Heart left ventricle (tissue), 16 donors: Measurements from ENCODE around the gene RGS5. TPM values are rescaled to one million over a fixed set of nuclear protein-coding genes. Genes with fewer than 3 reads are reported as not detected.

ENCODE experiments used
- ATAC-seq, 4 donors: fragments of 200-7000 bp; cut with Tn5 transposase; one replicate each; pipeline ENCODE4 v1.9.1; 2020 to 2022; ENCODE audit warnings: moderate library complexity in 4 of 4, mild to moderate bottlenecking in 3 of 4, moderate number of reproducible peaks in 1 of 4
- DNase-seq, 5 donors: peaks; one replicate each; pipeline ENCODE4 v3.0.0-alpha.2; 2020
- H3K27ac ChIP-seq, 12 donors: fragments of 200-600 bp; sonication (generic) in 4 of 12; one replicate each; pipeline versions ENCODE4 v1.5.0 to v1.8.0; 2016 to 2022; ENCODE audit warnings: mild to moderate bottlenecking in 2 of 12
- H3K27me3 ChIP-seq, 9 donors: fragments of 200-600 bp; sonication (generic) in 2 of 9; one replicate each; pipeline versions ENCODE4 v1.5.1 to v1.8.0; 2016 to 2022; ENCODE audit warnings: mild to moderate bottlenecking in 3 of 9
- H3K36me3 ChIP-seq, 9 donors: fragments of 200-600 bp; sonication (generic) in 2 of 9; one replicate each; pipeline versions ENCODE4 v1.5.0 to v1.8.0; 2018 to 2022; ENCODE audit warnings: mild to moderate bottlenecking in 2 of 9
- H3K4me1 ChIP-seq, 12 donors: fragments of 200-600 bp; sonication (generic) in 4 of 12; one replicate each; pipeline versions ENCODE4 v1.5.0 to v1.8.0; 2016 to 2022; ENCODE audit warnings: mild to moderate bottlenecking in 3 of 12
- H3K4me3 ChIP-seq, 12 donors: fragments of 200-600 bp; sonication (generic) in 4 of 12; one replicate each; pipeline versions ENCODE4 v1.5.0 to v1.8.0; 2017 to 2022; ENCODE audit warnings: mild to moderate bottlenecking in 9 of 12, moderate library complexity in 4 of 12
- H3K9me3 ChIP-seq, 12 donors: fragments of 200-600 bp; sonication (generic) in 4 of 12; one replicate each; pipeline versions ENCODE4 v1.5.0 to v1.8.0; 2016 to 2022; ENCODE audit warnings: mild to moderate bottlenecking in 1 of 12
- CTCF ChIP-seq, 12 donors: fragments of 200-600 bp; sonication (generic) in 4 of 12; IDR thresholded peaks; one replicate each; pipeline versions ENCODE4 v1.5.0 to v1.8.0; 2018 to 2022; ENCODE audit warnings: antibody characterized with exemption in 12 of 12, mild to moderate bottlenecking in 5 of 12
- POLR2A ChIP-seq, 2 donors: fragments of 450-650 bp; IDR thresholded peaks; one replicate each; pipeline ENCODE4 v1.6.1; 2017; ENCODE audit warnings: antibody characterized with exemption in 2 of 2, mild to moderate bottlenecking in 2 of 2, moderate library complexity in 2 of 2
- WGBS, 4 donors: extraction: QIAGEN DNeasy Blood & Tissue Kit in 2 of 4; methylation state at CpG; one replicate each; pipeline versions ENCODE4 v1.1.5 to v1.1.7; 2013 to 2018; 5-methylcytosine and 5-hydroxymethylcytosine counted together
- intact Hi-C, 10 donors: fragments of 100-400 bp; cut with DNase I; formaldehyde crosslinking; loops; one replicate each; pipeline versions ENCODE4 v1.11.1 to v1.14.2; 2022
- polyA plus RNA-seq, 2 donors: library from polyadenylated mRNA; stranded (reverse); fragments of 200-250 nt; gene quantifications; one replicate each; pipeline ENCODE4 v1.2.3, GENCODE V29; 2013
- total RNA-seq, 9 donors: library from RNA; depleted of rRNA in 2 of 9; stranded (reverse); fragments of >200 nt in 2 of 9; fragmentation: NEBNext Ultra II Directional in 3 of 9; extraction: Animal tissue kit (Norgen Biotek cat#: 25700) in 3 of 9; gene quantifications; one replicate each; pipeline versions ENCODE4 v1.1.0 to v1.2.4, GENCODE V29; 2016 to 2023
- donor health status: ischemic (EF 13 %, LVEDD 7.1; RV severe dilation, severe dysfunction).
- donor health status: healthy with polysubstance abuse.
- donor health status: DM: no; HTN: yes; CAD: no.
- donor health status: DM: no; HTN: no; CAD: no.
- donor health status: ischemic (EF 25% LVEDD 6.9; RV normal size, moderate dysfunction).
- donor health status: ischemic (EF 25% LVEDD 5.7; RV mildly dilated, moderate dysfunction).
- donor health status: healthy.
- donor health status: DM: yes; HTN: yes; CAD: no.
- donor health status: ischemic (EF 35%, LVEDD 5.7; RV mildly dilated, moderate dysfunction).
- donor health status: nonischemic (EF 11% LVEDD 7.7; RV severe dilation, severe dysfunction).
- donor health status: DM: yes; HTN: yes; CAD: no.
- donor health status: PGD.
- donor health status: ischemic (EF 29% LVEDD 5.4; RV normal size, mild dysfunction).
- donor health status: nonischemic (EF 23%, LVEDD 6.1; RV moderate dilation, normal function).

Gene RGS5
- total and polyA plus RNA-seq, 11 donors, result 63.3 to 439 (median 199) TPM

- ATAC-seq (peak in 2 of 4 donors; percentile 62 to 76), DNase-seq (no peak)
- peaks cover 0 to 14% (median 0%) of the 10 kb centered on the region in 12 donors for H3K4me1 ChIP-seq
- H3K27ac ChIP-seq, result peak overlapping the region in 4 of 12 donors; percentile 35 to 60 (median 54)
- H3K27me3 ChIP-seq, result no peaks in the 10 kb centered on the region
- WGBS, 4 donors, result 56 to 65% (median 60%) methylated on average over 4 of the region's 4 CpGs
- intact Hi-C loops, result loop anchor here in 1 of 10 donors (10.0 kb wide), 1 partner anchor 60 kb away; no protein-coding TSS in a partner anchor
- no peak overlapping the region for H3K4me3 ChIP-seq
- no peaks in the 10 kb centered on the region for H3K36me3 ChIP-seq
- H3K9me3 ChIP-seq, result no peaks in the 10 kb centered on the region
- TF ChIP-seq CTCF (IDR thresholded peaks at IDR 0.05) (no peak), POLR2A (IDR thresholded peaks at IDR 0.05) (no peak)
Measured at GRCh38 chr1:163104385-163105099, 98.2 kb downstream of the RGS5 start.

GRCh38 chr1:163102590-163102989, 100.1 kb downstream of the RGS5 start:
- Histone ChIP-seq H3K9me3 (no peaks in the 10 kb centered on the region), H3K4me1 (peaks cover 0 to 14% (median 0%) of the 10 kb centered on the region in 12 donors), H3K36me3 (no peaks in the 10 kb centered on the region), H3K27ac (no peak overlapping the region), H3K4me3 (no peak overlapping the region), H3K27me3 (no peaks in the 10 kb centered on the region)
- intact Hi-C loops, result loop anchor here in 1 of 10 donors (10.0 kb wide), 1 partner anchor 62 kb away; no protein-coding TSS in a partner anchor
- ATAC-seq (no peak), DNase-seq (no peak)
- TF ChIP-seq CTCF (IDR thresholded peaks at IDR 0.05) (no peak), POLR2A (IDR thresholded peaks at IDR 0.05) (no peak)
- WGBS, 4 donors, result 71 to 83% (median 76%) methylated on average over 1 of the region's 1 CpG

- no peaks in the 10 kb centered on the region for H3K36me3 ChIP-seq
- no peaks in the 10 kb centered on the region for H3K4me1 ChIP-seq
- H3K27ac ChIP-seq, result no peak overlapping the region
- WGBS, 4 donors, result 93 to 96% (median 95%) methylated on average over 1 of the region's 1 CpG
- no peaks in the 10 kb centered on the region for H3K9me3 ChIP-seq
- intact Hi-C loops, result no loop called here
- H3K4me3 ChIP-seq, result no peak overlapping the region
- DNase-seq (no peak), ATAC-seq (no peak)
- no peaks in the 10 kb centered on the region for H3K27me3 ChIP-seq
- TF ChIP-seq CTCF (IDR thresholded peaks at IDR 0.05) (no peak), POLR2A (IDR thresholded peaks at IDR 0.05) (no peak)
Measured at GRCh38 chr1:163095213-163095612, 107.5 kb downstream of the RGS5 start.

GRCh38 chr1:163094589-163094988, 108.1 kb downstream of the RGS5 start:
- TF ChIP-seq CTCF (IDR thresholded peaks at IDR 0.05) (no peak), POLR2A (IDR thresholded peaks at IDR 0.05) (no peak)
- H3K27ac ChIP-seq, result no peak overlapping the region
- WGBS, 4 donors, result 68 to 84% (median 71%) methylated on average over 2 of the region's 2 CpGs
- H3K36me3 ChIP-seq, result no peaks in the 10 kb centered on the region
- intact Hi-C loops, result no loop called here
- DNase-seq, result no peak
- no peaks in the 10 kb centered on the region for H3K4me1 ChIP-seq
- ATAC-seq, result no peak
- H3K27me3 ChIP-seq, result no peaks in the 10 kb centered on the region
- H3K9me3 ChIP-seq, result no peaks in the 10 kb centered on the region
- no peak overlapping the region for H3K4me3 ChIP-seq
